Epithelial cell of esophagus (primary cell): ENCODE data around the gene ABHD15.

Experiments
- DNase-seq: peaks from one replicate; pipeline ENCODE4 v3.0.0; 2010; ENCODE audit warnings: low read depth
- H3K4me3 ChIP-seq: 2 replicates; pipeline ENCODE4 v1.5.1; 2011; ENCODE audit warnings: mild to moderate bottlenecking, low read length, control low read depth
- TF ChIP-seq, protein P1 (sequence below): IDR thresholded peaks from 2 replicates; pipeline ENCODE4 v1.5.1; 2011; ENCODE audit warnings: low read depth, mild to moderate bottlenecking, low read length, control low read depth, inconsistent platforms; ENCODE audit not compliant: insufficient read depth; ENCODE audit errors: missing control alignments

ABHD15 gene

DNA sequence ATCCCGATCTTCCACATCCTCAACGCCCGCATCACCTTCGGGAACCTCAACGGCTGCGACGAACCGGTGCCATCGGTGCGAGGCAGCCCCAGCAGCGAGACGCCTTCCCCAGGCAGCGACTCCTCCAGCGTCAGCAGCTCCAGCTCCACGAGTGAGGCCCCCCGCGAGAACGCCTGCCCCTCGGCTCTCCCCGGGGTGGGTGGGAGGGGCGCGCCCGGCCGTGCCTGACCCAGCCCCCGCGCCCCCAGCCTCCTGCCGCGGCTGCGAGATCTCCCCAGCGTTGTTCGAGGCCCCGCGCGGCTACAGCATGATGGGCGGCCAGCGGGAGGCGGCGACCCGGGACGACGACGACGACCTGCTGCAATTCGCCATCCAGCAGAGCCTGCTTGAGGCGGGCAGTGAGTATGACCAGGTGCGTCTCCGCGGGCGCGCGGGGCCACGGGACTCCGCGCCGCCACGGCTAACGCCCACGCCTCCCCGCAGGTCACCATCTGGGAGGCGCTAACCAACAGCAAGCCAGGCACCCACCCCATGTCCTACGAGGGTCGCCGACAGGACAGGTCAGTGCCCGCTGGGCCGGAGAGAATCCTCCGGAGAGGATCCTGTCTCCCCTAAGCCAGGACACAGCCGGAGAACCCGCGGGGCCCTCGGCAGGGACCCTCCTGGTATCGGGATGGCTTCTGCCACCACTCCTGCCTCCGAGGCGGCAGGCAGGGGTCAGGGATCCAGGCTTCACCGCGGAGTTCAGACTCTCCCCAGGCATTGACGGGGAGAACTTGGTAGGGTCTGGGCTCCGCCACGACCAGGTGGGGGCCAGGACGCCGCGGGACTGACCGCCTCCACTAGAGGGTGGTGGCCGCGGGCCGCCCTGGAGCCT lies 45.8 kb upstream of the ABHD15 start:
- H3K4me3 ChIP-seq, result no peak overlapping the region
- no peak for DNase-seq
- TF ChIP-seq, protein P1, sequence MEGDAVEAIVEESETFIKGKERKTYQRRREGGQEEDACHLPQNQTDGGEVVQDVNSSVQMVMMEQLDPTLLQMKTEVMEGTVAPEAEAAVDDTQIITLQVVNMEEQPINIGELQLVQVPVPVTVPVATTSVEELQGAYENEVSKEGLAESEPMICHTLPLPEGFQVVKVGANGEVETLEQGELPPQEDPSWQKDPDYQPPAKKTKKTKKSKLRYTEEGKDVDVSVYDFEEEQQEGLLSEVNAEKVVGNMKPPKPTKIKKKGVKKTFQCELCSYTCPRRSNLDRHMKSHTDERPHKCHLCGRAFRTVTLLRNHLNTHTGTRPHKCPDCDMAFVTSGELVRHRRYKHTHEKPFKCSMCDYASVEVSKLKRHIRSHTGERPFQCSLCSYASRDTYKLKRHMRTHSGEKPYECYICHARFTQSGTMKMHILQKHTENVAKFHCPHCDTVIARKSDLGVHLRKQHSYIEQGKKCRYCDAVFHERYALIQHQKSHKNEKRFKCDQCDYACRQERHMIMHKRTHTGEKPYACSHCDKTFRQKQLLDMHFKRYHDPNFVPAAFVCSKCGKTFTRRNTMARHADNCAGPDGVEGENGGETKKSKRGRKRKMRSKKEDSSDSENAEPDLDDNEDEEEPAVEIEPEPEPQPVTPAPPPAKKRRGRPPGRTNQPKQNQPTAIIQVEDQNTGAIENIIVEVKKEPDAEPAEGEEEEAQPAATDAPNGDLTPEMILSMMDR, result no peak

DNA sequence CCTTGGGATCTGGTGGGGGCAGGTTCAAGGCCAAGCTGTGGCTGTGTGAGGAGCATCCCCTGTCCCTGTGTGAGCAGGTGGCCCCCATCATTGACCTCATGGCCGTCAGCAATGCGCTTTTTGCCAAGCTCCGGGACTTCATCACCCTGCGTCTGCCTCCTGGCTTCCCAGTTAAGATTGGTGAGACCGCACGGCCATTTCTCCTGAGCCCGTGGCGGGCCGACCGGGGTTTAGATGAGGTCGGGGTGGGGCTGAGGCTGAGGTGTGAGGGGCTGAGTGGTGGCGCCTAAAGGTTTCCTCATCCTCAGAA lies 45.2 kb upstream of the ABHD15 start:
- TF ChIP-seq, protein P1, result no peak
- no peak overlapping the region for H3K4me3 ChIP-seq
- DNase-seq, result no peak

DNA sequence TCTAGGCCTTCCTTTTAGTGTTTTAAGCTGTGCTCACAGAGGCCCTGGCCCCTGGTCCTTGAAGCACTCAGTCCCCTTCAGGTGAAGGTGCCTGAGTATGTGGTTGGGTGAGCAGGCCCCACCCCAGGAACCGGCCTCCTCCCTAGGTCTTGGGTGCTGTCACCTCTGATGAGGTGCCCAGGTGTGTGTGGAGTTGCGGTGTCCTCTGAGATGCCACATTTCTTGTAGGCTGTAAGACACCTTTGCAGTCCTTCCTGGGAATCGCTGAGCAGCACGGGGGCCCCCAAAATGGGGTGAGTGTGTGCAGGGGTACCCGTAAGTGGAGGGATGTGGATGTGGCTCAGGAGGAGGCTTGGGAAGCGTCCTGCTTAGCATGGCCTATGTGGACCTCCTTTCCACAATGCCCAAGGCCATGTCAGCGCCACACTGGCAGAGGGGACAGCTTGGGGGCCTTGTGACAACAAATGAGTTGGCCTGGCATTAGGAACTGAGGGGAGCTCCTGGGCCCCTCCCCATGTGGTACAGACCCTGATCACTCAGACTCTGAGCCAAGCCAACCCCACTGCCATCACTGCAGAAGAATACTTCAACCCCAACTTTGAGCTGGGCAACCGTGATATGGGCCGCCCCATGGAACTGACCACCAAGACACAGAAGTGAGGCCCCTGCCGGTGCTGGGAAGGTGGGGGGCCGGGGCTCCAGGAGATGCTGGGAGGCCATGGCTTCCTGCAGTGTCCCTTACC lies 44.7 kb upstream of the ABHD15 start:
- TF ChIP-seq, protein P1, result no peak
- DNase-seq, result no peak
- H3K4me3 ChIP-seq, result no peak overlapping the region

DNA sequence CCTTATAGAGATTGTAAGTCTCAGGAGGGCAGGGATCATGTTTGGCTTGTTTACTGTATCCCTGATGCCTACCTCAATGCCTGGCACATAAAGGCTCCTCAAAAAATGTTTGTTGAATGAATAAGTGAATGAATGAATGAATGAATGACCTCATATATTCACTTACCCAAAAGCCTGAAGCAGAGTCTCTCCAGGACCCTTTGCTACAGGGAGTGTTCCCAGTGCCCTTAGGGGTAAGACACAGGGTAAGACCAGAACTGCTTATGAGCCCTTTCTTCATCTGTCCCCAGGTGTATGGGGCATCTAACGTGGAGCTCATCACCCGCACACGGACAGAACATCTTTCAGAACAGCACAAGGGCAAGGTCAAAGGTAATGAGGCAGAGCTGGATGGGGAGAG lies 43.6 kb upstream of the ABHD15 start:
- no peak for DNase-seq
- no peak overlapping the region for H3K4me3 ChIP-seq
- TF ChIP-seq, protein P1, result no peak

DNA sequence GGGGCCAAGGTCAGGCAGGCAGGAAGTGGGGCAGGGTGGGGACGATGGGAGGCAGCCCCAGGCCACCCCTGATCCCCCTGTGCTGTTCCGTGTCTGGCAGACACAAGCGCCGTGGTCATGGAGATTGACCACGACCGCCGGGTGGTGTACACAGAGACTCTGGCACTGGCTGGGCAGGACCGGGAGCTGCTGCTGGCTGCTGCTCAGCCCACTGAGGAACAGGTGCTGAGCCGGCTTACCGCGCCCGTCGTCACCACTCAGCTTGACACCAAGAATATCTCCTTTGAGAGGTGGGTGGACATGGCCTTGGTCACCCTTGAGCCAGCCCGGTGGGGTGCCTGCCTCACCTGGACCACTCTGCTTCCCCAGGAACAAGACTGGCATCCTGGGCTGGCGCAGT lies 42.1 kb upstream of the ABHD15 start:
- TF ChIP-seq, protein P1, result no peak
- no peak overlapping the region for H3K4me3 ChIP-seq
- DNase-seq, result no peak

DNA sequence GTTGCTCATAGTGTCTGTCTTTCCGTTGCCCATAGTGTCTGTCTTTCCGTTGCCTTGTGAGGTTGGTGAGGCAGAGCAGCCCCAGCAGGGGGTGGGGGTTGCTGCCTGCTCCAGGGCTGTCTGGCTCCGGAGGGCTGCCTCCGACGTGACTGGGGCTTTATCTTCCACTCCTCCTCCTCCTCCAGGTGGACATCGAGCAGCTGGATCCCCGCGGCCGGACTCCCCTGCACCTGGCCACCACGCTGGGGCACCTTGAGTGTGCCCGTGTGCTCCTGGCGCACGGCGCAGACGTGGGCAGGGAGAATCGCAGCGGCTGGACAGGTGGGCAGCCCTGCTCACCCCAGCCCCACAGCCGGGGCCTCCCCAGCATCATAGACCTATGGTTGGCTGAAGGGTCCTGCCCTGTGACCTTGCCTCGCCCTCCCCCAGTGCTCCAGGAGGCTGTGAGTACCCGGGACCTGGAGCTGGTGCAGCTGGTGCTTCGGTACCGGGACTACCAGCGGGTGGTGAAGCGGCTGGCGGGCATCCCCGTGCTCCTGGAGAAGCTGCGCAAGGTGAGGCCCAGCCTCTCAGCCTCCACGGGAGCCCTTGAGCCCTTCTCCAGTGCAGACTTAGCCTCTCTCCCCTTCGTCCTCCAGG lies 40.8 kb upstream of the ABHD15 start:
- no peak for DNase-seq
- H3K4me3 ChIP-seq, result no peak overlapping the region
- TF ChIP-seq, protein P1, result no peak
